ENCODE data around the gene CTSC.

Gene CTSC

DNA sequence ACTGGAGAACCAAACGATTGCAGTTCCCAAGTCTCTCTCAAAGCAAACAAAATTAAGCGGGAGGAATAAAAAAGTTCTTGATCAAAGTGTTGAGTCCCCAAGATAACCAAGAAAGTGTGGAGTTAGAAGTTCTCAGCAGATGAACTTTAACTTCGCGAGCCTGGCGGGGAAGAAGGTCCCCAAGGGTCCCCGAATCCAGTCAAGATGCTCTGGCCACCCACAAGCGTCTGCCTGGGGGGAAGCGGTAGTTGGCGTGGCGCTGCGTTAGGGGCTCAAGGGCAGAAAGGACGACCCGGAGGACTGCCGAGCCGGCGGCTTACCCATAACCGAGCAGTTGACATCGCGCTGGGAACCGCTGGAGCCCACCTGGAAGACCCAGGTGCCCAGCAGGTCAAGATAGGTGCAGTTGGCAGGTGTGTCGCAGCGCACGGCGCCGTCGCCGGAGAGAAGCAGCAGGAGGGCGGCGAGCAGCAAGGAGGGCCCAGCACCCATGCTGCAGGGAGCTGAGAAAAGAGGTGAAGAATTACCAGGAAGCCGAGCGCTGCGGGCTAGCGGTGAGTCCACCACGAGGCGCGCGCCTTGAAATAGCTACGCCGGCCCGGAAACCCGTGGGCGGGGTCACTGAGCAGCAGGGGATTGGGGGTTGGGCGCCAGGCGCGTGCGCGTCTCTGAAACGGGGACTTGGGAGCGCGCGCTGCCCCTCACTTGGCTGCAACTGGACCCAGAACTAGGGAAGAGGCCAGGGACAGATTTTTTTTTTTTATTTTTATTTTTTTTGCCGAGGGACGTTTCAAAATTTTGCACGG, at the start of gene CTSC:
TSS of gene CTSC (minus strand) at position 556 of the 806 bp plus-strand sequence. CDS start at position 492, 64 bp downstream.
- DNase-seq: peak; percentile 87

DNA sequence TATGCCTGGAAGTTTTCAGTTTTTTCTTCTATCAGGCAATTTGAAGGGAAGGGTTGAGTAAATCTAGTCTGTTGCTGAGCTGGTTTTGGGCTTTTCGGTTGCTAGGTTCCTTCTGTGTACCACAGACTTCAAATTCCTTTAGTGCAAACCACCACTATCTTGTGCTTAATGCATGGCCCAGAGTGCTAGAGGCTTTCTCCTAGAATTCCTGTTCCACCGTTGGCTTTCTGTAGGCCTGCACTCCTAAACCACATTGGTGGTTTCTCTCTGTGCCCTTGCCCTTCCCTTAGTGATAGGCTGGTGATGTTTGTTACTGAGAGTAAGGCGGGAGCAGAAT, 47.1 kb upstream of the CTSC start:
- DNase-seq: no peak

DNA sequence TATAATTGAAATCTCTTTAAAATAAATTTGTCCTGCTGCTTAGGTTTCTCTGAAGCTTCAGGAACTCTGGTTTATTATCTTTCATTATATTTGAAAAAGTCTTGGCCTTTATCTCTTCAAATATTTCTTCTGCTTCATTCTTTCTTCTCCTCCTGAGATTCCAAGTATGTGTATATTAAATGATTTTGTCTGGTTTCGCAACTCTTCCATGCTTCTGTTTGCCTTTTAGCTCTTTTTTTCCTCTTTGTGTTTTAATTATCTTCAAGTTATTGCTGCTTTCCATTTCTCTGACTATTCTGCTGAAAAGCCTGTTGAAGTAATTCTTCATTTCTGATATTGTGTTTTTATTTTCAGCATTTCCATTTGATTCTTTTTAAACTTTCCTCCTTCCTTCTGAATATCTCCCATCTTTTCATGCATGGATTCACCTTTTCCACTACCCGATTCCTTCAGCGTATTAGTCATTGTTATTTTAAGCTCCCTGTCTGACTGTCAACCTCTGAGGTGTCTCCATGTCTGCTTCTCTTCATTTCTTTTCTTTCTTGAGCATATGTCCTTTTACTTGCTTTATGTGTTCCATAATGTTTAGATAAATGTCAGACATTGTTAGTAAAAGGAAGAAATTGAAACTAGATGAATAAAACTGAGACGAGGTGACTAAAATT, 46.6 kb upstream of the CTSC start:
- no peak for DNase-seq

DNA sequence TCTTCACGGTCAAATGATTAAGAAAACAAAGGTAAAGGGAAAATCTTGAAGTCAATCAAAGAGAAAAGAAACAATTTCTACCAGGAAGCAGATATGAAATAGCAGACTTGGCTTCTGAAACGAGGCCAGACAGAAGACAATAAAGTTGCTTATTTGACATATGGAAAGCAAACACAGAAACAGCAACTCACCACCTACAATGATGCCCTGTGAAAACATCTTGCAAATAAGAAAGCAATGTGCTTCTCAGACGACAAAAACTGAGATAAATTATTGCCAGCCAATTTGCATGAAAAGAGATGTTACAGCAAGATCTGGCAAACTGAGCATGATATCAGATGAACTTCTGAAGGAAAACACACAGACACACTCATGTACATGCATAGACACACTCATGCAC, 45.9 kb upstream of the CTSC start:
- DNase-seq: no peak

GRCh38 chr11:88379130-88379529, 41.6 kb upstream of the CTSC start:
- no peak for DNase-seq

- DNase-seq: no peak
Observed at GRCh38 chr11:88378422-88379066, 41.0 kb upstream of the CTSC start.

DNA sequence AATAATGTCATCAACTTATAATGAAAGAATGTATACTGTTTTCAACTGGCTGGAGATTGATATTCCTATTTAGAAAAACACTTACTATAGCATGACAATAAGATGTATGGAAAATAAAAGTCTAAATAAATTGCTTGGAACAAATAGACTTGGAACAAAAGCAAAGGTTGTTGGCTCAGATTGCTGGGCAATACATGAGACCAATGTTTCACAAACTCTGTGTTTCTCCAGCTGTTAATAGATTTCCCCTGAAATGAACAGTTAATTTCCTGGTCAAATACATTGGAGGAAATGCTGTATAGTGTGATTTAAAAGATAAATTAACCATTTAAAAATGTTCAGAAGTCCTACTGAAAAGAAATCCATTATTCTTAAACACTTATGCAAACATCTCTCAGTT, 40.1 kb upstream of the CTSC start:
- no peak for DNase-seq

DNA sequence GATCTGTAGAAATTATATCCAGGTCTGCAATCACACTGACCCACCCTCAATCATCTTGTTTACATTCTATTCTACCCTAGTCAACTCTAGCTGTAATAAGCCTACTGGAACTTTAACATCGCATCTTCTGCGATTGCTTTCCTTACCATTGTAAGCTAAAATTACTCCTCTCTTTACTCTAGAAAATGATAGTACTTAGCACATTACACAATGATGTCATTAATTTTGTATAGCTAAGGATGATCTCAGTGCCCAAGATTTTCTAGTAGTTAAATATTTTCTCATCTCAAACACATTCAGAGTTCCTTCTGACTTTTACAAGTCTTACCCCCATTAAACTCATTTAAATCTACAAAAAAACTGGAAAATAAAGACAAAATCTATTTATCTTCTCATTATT, 39.6 kb upstream of the CTSC start:
- no peak for DNase-seq

DNA sequence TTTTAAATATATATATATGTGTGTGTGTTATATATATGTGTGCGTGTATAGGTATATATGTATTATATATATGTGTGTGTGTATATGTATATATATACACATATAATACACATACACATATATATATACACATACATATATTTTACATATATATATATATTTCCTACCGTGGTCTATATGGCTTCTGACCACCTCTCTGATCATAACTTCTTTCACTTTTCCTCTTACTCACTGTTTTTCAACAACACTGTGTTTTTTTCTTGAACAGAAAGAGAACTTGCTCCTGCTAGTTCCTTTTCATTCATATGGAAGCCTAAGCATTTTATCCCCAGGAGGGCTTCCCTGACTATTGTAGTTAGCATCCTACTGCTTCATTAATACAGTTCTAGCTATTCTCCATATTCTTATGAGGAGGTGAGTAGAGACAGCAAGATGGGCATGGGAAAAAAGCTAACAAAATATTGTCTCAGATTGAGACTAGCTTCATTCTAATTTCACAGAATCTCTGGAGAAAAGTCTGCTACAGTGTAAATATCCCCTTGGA, 38.5 kb upstream of the CTSC start:
- DNase-seq: no peak

DNA sequence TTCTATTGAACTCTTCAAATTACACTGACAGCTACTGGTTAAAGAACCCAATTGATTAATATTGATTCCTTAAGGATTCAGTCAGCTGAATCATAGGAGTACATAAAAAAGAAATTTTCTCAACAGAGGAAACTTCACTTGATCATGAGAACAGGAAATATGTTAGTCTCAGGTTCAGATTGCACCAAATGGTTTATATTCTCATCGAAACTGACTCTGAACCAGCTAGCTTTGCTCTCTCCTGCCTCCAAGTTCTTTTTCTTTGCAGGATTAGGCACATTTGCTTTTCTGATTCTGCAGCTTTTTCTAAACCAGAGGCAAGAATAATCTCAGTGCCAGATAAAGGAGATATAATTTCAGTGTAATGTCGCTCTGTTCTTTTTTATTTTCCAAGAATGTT, 33.2 kb upstream of the CTSC start:
- no peak for DNase-seq

DNA sequence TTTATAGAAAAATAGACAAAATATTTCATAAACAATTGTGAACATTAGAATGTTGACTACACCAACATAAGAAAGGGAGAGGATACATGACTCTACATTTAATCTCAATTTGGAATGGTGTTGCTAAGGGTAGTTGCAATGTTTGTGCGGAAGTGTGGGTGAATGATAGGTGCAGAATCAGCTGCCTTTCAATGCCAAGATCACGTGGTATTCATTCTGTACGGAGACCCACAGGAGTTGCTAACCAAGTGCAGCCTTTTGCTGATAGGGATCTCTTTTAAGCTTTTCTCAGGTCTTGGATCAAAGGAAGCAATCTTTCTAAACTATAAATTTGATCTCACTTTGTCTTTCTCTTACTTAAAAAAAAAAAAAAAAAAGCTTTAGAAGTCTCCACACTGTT, 29.8 kb upstream of the CTSC start:
- DNase-seq: no peak

DNA sequence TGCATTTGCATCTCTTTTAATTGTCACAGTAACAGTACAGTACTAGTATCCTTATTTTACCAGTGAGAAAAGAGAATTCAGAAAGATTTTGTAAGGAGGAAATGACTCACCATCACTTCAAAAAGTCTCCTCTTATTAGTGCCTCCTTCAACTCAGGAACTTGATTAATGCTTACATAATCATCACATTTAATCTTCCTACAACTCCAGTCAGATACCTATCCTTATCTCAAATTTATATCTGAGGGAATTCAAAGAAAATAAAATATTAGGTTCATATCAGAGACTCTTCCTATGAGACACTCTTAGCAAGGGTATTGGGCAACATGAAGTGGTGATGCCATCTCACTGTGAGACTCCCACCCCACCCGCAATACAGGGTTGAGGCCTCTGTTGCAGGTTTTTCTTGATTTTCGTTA, 26.1 kb upstream of the CTSC start:
- DNase-seq: no peak

GRCh38 chr11:88363004-88363403, 25.5 kb upstream of the CTSC start:
- DNase-seq: no peak

GRCh38 chr11:88360141-88360540, 22.6 kb upstream of the CTSC start:
- DNase-seq: no peak

DNA sequence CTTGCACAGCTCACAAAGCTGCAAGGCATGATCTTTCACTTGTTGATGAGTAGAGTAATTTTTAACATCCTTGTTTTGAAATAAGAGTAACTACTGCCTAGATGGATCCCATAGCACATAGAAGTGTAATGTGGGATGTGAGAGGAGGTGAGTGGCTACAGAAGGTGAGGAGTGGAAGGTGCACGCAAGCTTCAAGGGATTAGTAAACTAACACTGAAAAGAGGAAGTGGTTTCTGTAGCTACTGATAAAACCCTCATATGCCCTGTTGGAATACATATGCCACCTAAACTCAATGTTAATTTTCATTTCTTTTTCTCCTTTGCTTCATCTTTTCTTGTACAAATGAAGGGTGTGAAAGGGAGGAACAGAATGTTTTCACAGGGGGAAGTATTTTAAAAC, 22.0 kb upstream of the CTSC start:
- no peak for DNase-seq

- DNase-seq: no peak
Observed at GRCh38 chr11:88359114-88359513, 21.6 kb upstream of the CTSC start.

GRCh38 chr11:88358040-88358431, 20.5 kb upstream of the CTSC start:
- DNase-seq: no peak

- DNase-seq: no peak
Observed at GRCh38 chr11:88357323-88358039, 19.9 kb upstream of the CTSC start.

DNA sequence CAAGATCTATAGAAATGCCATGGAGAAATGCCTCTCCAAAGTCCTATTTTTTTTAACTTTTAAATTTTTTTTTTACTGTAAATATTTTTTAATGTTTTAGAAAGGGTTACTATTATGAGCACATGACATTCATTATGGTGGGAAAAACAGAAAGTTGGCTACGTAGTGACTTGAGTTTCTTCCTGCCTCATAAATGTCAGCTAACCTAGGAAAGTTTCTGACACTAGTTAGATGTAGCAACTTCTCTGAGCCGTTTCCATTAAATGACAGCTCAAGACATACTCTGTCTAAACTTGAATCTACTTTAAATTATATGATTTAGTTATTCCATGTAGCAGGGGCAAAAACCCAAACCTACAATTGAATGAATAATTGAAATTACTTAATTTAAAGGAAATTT, 18.4 kb upstream of the CTSC start:
- DNase-seq: no peak

DNA sequence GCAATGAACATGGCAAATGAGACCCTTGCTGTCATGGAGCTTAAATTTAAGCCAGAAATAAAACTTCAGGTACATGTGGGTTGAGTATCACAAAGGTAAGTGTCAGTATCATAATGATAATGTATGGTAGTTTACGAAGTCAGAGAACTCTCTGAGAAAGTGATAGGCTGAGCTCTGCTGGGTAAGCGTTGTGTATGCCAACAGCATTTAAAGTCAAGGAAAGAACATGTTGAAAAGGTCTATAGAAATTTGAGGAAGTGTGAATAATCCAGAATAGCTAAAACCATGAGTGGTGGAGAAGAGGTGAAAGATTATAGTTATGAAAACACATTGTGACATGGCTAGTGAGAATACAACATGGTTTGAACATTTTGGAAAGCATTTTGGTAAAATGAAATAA, 17.4 kb upstream of the CTSC start:
- DNase-seq: no peak

DNA sequence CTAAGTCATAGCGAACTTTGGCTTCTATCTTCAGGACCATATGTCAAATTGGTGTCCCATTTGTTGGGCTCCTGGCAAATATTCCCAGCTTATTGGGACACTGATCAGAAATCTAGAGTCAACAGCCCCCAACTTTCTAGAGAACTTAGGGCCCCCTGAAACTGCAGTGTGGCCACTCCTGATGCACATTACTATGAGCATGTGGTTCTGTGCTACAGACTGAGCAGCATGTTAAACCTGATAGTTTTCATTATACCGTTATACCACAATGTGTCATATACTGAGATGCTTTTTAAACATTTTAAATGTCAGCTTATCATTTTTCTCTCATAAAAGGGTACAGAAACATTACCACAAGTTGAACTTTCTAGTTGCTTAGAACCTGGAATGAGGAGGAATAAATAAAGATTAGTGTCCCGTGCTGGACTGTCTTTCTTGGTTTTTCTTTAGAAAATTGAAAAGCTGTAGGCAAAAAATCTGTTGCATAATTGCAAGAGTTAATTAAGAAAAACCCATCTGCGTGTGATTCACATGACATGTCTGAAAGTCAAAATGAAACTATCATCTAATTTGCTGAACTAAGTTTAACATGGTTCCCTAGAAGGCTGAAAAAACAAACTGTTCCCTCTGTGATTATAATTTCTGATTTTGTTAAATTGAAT, 16.4 kb upstream of the CTSC start:
- DNase-seq: no peak

DNA sequence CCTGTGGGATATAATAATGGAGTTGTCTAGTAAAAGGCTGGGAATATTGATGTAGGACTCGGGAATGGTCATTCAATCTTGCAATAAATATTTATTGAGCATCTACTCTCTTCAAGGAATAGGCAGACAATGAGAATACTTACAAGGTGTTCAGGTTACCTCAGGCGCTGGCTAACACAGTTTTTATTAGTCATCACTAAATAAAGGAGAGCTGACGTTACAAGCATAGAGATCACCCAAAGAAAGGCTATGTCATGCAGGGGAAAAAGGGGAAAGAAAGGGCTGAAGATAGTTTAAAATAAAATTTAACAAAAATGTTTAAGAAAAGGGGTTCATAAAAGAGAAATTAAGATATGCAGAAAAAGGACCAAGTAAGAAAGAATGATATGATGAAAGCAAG, 15.8 kb upstream of the CTSC start:
- no peak for DNase-seq

DNA sequence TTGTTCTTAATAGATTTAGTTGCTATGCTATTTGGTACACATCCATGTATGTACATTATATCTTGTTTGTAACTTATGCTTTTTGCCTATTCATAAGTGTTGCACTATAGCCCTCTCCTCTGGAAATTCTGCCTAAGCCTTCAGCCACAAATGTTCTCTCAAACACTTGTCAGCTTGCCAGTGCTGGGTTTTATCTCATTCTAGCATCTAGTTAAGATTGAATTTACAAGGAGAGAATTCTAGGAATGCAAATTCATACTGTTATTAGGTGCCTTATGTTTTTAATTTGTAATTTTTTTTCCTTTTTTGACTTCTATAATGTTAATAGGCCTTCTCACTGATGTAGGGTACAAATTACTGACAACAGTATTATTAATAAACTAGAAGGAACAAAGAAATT, 14.6 kb upstream of the CTSC start:
- DNase-seq: no peak

Data from activated T-cell treated with anti-CD3 and anti-CD28 coated beads, Interleukin-2, amount 50 U/mL, for 1 hour (primary cell).